NCI-H146 treated with DMSO at 0.1 percent for 48 hours (cell line): ENCODE results near the gene TACR1.
"Not testable (repeated sequence)": the region's sequence is repeated elsewhere in the genome, so short reads cannot be mapped to it uniquely, and the experiment has no call there.

Source experiments
- DNase-seq: peaks from one replicate; lab custom pipeline; 2025; ENCODE audit not compliant: unreplicated experiment; lab: John Stamatoyannopoulos, UW

Gene TACR1

DNA sequence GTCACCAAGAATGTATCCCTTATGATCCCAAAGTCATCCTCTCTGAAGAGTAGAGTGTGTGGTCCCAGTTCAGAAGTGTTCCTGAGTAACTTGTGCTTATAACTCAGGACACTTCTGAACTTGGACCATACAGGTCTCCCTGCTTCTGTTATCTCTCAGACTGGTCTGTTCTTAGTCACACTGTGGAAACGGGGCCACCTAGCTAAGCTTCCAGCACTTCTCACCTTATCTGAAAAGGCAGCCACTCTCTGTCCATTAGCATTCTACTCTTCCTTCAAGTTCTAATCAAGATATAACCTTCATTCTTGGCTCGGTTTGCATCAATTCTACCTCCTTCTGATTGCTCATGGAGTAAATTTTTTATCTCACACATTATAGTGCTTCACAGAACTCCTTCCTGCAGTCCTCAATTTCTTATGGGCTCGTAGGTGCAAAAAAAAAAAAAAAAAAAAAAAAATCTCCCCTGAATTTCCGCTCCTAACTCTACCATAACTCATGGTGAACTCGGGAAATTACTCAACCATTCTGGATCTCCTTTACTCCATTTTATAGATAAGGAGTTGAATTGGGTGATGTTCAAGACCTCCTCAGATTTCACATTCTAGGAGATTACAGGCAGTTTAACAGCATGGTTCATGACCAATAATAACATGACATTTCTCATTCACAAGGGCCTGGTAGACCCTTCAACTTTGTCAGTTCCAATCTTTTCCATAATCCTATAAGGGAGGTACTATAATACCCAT is 108.4 kb downstream of the TACR1 start:
- no peak for DNase-seq

DNA sequence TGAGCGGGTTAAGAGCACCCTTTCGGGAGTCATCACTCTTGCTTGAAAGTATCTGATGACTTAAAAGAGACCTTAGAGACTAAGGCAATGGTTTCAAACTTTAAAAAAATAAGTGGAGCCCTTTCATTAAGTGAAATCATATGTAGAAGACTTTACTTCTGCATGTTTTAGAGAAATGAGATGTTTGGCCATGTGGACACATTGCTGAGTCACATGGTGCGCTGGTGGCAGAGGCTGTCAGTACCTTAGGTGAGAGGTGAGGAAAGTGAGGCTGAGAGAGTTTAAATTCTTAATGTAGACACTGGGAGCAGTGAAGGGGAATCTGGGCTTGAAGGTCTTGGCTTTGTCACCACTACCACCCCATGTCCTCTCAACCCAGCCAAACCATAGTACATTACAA is 109.8 kb downstream of the TACR1 start:
- no peak for DNase-seq

DNA sequence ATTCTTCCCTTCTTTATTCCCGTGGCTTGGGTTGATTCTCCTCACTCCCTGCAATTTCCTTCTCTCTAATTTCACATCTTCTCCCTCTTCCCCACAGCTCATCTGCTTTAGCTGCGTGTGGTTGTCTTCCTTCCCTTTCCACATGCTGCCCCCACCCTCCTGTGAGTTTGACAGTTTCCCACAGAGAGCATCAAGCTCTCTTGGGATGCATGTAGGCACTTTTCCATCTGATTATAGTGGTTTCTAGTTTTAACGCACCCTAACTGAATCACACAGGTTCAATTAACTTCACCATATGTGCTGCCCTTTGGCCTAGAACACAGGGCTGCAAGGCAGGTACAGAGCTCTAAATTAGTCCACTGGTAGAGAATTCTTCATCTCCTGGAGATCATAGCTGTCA is 110.5 kb downstream of the TACR1 start:
- no peak for DNase-seq

DNA sequence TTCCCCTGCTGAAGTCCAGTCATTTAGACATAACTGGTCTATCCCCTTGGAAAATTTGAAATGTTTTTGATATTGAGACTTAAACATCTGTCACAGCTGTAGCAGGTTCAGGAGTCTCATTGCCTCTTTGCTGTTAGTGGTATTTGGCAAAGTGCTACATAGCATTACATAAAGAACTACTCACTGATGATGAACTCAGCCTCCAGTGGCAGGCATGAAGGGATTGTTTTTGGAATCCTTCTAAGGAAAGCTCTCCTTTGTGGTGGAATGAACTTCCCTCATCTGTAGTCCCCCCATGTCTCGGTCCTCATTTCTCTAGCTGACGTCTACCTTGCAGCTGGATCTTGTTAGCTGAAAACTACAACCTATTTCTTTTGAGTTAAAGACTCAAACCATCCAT is 111.6 kb downstream of the TACR1 start:
- DNase-seq: no peak

DNA sequence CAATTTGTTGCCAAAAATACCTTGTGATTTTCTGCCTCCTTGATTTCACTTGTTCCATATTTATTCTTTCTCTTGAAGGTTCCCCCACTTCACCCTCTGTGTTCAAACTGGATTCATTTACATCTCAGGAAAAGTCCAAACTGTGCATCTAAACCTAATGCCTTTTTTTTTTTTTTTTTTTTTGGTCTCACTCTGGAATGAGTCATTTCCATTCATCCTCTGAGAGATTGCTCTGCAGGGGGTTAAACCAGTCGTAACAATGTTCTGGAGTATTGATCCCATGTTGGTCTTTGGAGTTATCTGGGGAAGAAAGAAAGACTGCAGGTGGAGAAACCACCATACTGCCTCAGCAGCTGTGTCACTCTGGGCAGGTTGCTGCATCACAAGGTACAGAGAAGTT is 119.7 kb downstream of the TACR1 start:
- DNase-seq: peak; percentile 78

DNA sequence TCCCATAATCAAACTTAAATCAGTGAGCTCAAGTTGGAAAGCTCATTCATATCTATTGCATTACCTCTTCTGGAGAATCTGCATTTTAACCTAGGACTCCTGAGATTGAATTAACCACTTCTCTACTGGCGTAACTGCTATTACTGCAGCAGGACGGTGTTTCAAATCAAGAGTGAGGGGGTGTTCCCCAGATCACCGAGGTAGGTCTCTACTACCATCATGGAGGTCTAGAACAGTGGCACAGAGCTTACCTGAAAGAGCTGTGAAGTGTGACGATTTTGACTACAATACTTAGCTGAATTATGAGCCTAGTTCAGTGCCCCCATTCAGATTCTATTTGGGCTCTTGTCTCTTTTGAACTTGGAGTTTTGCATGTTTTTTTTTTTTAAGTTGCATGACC is 121.4 kb downstream of the TACR1 start:
- DNase-seq: no peak

DNA sequence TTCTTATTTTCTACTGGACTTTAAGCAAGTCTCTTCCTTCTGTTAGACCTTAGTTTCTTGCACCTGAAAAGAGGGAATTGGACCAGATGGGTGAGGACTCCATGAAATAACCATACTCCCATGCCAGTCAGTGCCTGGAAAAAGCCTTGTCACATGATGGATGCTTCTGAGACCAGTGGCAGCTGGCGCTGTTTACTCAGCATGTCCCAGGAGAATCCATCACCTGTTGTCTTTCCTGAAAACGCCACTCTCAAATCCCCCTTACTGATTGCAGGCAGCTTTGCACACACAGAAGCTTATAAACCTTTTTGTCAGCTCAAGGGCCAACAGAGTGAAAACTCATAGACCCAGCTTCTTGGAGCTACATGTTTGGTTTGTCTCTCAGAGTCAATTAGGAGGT is 123.2 kb downstream of the TACR1 start:
- peak; percentile 93 for DNase-seq

DNA sequence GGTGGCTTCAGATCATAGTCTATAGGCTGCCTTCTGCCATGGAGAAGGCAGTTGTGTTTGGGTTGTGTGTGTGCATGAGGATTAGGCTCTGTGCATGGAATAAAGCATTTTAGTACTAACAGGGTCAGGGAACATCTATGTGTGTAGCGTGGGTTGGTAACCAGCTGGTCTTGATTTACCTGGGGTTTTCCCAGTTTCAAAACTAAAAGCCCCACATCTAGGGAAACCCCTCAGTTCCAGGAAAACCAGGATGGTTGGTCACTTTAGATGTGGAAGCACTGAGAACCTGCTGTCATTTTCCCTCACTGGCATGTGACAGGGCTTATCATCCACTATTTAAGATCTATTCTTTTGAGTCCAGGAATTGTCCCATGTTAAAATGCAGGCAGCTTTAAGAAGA is 124.6 kb downstream of the TACR1 start:
- no peak for DNase-seq

DNA sequence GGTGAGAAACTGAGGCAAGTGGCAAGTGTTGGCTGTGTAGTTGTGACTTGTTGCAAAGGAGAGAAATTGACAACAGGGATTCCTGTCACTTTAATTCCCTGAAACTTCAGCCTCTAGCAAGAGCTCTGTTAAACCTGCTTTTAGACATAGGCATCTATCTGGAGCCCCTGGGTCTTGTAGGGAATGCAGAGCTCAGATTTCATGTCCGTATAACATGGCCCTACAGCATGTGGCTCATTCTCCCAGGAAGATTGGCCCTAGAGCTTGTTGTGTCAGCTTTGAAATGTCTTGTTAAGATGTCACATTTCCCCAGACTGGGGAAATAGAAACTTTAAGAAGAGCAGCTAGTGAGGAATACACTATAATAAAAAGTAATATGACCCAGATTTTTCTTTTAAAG is 125.1 kb downstream of the TACR1 start:
- no peak for DNase-seq

DNA sequence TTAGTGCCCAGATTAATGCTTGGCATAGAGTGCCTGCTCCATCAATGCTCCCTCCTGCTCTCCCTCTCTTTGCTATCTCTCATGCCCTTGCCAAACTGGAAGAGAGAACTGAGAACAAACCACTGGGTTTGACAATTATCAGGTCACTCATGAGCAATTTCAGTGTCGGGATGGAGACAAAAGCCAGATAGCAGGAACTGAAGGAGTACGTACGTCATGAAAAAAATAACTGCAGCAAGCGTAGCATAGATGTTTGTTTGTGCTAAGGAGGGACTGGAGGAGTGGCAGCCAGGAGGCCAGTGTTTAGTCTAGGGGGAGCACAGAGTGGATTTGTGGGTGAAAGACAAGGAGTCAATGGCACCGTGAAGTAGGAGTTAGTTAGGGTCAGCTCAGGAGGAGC is 127.6 kb downstream of the TACR1 start:
- DNase-seq: no peak

DNA sequence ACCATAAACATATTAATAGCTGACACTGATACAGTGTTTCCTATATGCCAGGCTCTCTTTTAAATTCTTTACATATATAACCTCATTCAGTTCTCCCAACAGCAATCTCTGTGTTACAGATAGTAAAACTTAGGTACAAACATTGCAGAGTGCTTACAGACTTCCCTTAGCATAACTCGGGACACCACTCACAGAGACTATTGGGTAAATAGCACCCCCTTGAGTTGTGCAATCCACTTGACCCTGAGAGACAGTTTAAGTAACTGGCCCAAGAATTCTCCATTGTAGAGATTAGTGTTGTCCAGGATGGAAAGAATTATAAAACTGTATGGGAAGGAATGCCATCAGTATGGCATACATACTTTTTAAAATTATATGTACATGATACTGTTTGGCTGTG is 130.8 kb downstream of the TACR1 start:
- DNase-seq: no peak

DNA sequence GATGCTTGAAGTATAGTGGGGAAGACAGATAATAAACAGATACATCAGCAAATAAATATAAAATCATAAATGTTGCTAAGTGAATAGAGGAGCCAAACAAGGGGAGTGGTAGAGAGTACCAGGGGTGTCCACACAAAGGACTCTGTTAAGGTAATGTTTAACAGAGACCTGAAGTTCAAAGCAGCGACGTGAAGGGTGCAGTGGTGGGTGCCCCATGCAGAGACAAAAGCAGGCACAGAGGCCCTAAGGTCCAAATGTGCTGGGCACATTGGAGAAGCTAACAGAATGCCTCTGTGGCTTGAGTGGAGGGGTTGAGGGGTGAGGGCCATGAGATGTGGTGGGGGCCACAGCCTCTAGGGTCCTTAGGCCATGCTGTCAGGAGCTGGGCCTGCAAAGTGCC is 131.8 kb downstream of the TACR1 start:
- DNase-seq: no peak

DNA sequence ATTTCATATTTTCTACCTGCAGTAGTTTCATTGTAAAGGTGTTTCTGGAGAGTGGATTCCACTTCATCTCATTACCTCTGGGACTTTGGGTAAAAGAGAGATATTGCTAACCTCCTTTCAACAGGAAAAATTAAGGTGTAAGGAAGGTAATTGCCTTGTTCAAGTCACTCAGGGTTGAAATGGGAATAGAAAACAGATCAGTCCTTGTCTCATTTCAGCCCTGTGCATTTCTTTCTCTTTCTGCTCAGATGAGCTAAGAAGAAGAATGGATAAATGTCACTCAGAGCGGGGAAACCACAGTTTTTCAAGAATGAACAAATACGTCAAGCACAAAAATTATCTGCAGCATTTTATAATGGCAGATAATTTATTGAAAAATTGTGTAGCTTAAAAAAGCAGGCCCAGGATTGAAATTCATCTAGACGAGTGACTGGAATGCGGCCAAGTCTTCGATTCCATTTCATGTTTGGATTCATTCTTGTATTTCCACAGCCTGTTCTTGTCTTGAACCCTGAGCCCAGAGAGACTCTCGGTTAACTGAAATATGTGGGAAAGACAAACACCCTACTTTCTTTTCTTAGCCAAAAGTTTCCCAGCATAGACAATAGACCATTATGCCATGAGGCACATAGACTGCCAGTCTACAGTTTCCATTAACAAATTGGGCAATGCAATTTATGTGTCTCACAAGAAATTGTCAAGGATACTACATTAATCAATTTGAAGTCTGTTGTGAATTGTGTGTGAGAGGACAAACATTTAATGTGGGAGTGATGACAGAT is 133.0 kb downstream of the TACR1 start:
- no peak for DNase-seq

DNA sequence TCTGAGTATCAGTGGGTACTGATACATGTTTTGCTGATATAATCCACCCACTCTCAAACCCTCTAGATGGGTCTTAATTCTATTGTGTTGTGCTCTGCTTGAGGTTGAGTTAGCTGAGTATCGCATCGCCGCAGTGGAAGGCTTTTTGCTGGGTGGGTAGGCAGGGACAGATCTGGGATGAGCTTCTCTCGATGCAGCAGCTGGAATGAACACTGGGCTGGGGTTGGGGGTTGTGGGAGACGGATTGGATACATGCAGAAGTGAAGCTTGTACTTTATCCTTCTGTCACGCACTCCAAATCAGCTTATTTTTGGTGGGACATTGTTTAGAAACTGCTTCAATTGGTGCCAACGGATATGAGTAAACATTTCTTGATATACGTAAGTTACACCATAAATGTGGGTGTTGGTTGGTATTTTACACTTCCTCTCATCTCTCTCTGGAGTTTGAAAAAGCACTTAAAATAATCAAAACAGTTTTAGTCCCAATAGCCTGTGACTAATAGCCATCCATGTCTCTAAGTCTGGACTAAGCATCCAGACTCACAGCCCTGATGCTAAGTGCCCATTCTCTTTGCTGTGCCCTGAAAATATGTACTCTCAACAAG is 133.8 kb downstream of the TACR1 start:
- DNase-seq: no peak

DNA sequence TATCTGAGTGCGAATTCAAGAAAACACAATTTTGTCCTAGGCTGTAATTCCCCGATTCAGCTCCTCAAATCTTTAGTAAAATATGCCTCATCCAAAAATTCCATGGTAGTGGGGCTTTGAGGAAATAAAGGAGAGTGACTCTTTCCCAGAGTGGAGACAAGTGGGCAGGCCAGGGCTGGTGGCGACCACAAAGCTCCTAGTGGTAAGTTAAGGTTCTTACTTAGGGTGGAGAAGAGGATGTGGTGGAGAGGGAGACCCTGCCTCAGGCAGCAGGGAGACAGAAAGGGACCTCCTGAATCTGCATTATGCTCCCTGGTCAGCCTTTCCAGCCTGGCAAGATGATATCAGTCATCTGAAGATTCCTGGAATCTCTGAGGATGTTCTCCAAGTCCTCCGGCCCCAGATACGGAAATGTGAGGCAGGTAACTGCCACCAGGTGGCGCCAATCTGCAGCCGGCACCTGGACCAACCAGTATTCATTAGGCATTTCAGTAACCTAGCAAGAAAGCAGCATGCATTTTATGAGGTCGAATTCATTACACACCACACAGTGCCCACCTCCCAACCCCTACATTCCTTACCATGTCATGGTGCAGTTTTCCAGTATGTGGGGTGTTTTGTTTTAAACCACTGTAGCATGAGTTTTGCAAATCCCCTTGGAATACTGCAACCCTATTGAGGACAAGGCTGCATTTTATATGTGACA is 134.5 kb downstream of the TACR1 start:
- peak; percentile 9 for DNase-seq

DNA sequence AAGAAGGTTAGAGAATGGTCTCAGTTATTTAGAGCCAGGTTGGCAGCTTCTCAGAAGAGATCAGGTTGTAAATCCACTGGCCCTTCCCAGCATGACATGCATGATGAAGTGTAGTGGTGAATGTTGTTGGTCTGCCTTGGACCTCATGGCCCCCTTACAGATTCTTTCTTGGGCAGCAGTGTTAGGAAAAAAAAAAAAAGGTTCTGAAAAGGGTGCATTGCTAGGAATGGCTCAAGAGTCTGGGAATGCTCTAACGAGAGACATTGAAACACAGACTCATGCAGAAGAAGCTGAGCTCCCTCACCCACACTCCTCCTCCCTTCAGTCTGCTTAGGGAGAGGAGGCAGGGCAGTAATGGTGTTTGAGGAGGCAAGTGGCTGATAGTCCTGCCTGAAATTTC is 135.4 kb downstream of the TACR1 start:
- no peak for DNase-seq

DNA sequence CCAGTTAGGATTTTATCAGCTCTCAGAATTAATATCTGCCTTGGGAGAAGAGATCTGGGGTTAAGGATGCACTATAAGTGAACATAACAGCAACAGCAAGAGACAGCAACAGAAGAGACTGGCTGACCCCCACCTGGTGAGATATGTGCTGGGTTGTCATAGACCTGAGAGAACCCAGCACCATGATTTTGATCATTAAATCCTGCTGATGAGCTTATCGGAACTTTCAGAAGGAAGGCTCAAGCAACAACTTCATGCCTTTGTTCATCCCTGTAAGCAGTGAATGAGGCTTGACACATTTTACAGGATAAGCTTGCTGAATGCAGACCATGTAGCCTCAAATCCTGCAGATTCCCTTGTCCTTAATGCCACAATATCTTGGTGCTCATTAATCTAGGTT is 140.9 kb downstream of the TACR1 start:
- DNase-seq: no peak

DNA sequence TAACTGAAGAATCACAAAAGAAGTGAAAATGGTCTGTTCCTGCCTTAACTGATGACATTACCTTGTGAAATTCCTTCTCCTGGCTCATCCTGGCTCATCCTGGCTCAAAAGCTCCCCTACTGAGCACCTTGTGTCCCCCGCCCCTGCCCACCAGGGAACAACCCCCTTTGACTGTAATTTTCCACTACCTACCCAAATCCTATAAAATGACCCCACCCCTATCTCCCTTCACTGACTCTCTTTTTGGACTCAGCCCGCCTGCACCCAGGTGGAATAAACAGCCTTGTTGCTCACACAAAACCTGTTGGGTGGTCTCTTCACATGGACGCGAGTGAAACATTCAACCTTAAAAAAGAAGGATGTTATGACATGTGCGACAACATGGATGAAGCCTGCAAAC is 142.2 kb downstream of the TACR1 start:
- not testable (repeated sequence) for DNase-seq

DNA sequence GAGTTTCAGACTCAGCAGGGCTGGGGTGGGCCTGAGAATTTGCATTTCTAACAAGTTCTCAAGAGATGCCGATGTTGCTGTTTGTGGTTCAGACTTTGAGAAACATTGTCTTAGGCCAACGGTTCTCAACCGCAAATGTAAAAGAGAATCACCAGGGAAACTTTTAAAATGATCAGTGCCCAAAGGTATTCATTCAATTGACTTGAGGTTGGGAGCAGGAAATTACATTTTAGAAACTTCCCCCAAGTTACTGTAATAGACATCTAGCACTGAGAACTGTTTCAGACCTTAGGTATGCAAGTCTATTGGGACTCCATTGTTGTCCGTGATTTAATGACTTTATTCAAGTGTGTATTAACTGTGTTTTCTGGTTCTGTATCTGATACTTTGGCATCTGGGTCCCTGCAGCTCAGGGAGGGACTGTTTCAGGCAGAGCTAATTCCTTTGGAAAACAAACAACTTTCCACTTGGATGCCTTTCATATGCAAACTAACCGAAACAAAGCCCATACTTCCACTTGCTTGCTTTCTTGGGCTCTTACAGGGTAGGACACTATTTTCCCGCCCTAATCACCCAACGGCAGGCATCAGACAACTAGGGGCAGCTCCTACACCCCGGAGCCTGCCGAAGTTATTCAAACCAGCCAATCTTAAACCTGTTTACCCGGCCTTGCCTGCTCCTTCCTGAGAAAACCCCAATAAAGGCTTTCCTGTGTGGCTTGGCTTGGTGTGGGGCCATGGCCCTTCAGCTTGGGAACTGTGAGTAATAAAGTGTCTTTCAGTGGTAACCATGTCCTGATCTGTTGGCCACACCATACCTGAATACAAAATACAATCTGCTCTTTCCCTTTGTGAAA is 143.3 kb downstream of the TACR1 start:
- no peak for DNase-seq

DNA sequence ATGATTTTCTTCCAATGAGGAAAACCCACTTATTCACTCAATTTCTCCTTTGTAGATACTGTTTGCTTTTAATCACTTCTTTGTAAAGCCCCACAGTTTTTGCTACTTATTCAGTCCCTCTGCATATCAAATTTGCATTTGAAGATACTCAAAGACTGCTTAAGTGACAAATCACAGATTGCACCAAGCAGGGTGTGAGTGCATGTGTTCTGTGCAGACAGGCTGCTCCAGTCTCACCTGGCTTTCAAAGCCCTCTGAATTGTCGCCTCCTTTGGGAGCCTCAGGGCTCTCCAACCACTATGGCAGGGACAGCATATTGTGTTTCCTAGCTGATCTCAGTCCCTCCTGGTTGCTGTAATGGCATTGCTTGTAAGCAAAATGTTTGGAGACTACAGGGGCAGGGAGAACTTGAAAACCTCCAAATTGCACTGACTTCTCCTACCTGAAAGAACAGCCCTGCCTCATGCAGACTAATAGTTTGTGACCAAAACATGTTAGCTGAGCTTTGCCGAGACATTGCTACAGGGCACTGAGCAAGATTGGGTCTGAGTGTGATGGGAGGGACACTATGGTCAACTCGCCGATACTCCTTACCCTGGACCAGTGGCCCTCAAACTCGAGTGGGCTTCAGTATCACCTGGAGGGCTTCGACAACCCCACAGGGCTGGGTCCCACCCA is 144.0 kb downstream of the TACR1 start:
- DNase-seq: no peak
